Nephron (organoid): ENCODE results near the gene CNST.
"Not testable (repeated sequence)": the region's sequence is repeated elsewhere in the genome, so short reads cannot be mapped to it uniquely, and the experiment has no call there.

Experiments used
- H3K27ac Mint-ChIP-seq, 3 experiments: 2 replicates each; pipeline ENCODE4 v1.8.0; 2020; ENCODE audit warnings: mixed read lengths in 3 of 3, mild to moderate bottlenecking in 2 of 3, moderate library complexity in 1 of 3
- H3K27me3 Mint-ChIP-seq: 2 replicates; pipeline ENCODE4 v1.8.0; 2021; ENCODE audit warnings: low read depth, mild to moderate bottlenecking, moderate library complexity, mixed read lengths
- H3K36me3 Mint-ChIP-seq: 2 replicates; pipeline ENCODE4 v1.8.0; 2020; ENCODE audit warnings: low read depth, mixed read lengths
- H3K4me1 Mint-ChIP-seq: 2 replicates; pipeline ENCODE4 v1.8.0; 2020; ENCODE audit warnings: mixed read lengths
- H3K4me3 Mint-ChIP-seq, 3 experiments: 2 replicates each; pipeline ENCODE4 v1.8.0; 2020; ENCODE audit warnings: mild to moderate bottlenecking in 3 of 3, mixed read lengths in 3 of 3, moderate library complexity in 2 of 3
- H3K9me3 Mint-ChIP-seq: 2 replicates; pipeline ENCODE4 v1.8.0; 2020; ENCODE audit warnings: mixed read lengths
- TF ChIP-seq, protein P1 (sequence below), 3 experiments: fragments of 200-600 bp; sonication (generic); IDR thresholded peaks; one replicate each; pipeline ENCODE4 v1.5.0; 2021; ENCODE audit warnings: antibody characterized with exemption in 3 of 3; ENCODE audit not compliant: unreplicated experiment in 3 of 3

The CNST gene

DNA sequence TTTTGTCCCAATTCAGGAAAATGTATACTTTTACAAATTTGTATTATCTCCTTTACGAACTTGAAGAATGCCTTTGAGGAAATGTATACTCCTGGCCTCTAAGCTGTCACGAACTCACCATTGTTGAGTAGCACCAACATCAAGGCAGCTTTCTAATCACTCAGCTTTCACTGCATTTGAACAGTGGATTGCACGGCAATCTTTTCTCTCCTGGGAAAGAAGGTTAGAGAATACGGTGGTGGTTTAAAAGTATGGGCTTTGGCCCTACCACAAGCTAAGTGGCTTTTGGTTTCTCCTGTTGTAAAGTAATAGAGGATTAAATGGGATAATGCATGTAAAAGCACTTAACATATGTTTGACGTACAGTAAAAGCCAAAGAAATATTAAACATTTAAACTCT lies 57.8 kb downstream of the CNST start:
- H3K27ac Mint-ChIP-seq: no peak overlapping the region
- TF ChIP-seq, protein P1, sequence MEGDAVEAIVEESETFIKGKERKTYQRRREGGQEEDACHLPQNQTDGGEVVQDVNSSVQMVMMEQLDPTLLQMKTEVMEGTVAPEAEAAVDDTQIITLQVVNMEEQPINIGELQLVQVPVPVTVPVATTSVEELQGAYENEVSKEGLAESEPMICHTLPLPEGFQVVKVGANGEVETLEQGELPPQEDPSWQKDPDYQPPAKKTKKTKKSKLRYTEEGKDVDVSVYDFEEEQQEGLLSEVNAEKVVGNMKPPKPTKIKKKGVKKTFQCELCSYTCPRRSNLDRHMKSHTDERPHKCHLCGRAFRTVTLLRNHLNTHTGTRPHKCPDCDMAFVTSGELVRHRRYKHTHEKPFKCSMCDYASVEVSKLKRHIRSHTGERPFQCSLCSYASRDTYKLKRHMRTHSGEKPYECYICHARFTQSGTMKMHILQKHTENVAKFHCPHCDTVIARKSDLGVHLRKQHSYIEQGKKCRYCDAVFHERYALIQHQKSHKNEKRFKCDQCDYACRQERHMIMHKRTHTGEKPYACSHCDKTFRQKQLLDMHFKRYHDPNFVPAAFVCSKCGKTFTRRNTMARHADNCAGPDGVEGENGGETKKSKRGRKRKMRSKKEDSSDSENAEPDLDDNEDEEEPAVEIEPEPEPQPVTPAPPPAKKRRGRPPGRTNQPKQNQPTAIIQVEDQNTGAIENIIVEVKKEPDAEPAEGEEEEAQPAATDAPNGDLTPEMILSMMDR (IDR thresholded peaks at IDR 0.05; ENCODE audit: unreplicated experiment in 3 of 3): no peak
- no peaks in the 10 kb centered on the region for H3K4me1 Mint-ChIP-seq
- H3K9me3 Mint-ChIP-seq: no peaks in the 10 kb centered on the region
- H3K27me3 Mint-ChIP-seq: no peaks in the 10 kb centered on the region
- peaks cover 54% of the 10 kb centered on the region for H3K36me3 Mint-ChIP-seq
- no peak overlapping the region for H3K4me3 Mint-ChIP-seq

DNA sequence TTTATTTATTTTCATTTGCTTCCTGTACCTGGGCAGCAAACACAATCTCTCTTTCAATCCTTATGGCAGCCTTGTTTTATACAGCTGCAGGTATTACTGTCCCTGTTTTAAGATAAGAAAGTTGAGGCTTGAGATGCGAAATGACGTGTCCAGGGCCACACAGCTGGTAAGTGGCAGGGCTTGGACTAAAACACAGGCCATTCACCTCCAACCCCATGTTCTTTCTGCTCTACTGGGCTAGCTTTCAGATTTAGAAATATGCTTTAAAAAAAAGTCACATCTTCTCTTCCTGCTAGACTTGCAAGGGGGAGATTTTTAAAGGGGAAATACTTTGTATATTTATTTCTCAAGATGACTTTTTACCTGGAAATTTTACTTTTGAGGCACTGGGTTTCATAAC lies 62.8 kb downstream of the CNST start:
- no peaks in the 10 kb centered on the region for H3K9me3 Mint-ChIP-seq
- TF ChIP-seq, protein P1 (IDR thresholded peaks at IDR 0.05; ENCODE audit: unreplicated experiment in 3 of 3): no peak
- H3K4me3 Mint-ChIP-seq: no peak overlapping the region
- no peak overlapping the region for H3K27ac Mint-ChIP-seq
- peaks cover 50% of the 10 kb centered on the region for H3K36me3 Mint-ChIP-seq
- no peaks in the 10 kb centered on the region for H3K27me3 Mint-ChIP-seq
- H3K4me1 Mint-ChIP-seq: no peaks in the 10 kb centered on the region

DNA sequence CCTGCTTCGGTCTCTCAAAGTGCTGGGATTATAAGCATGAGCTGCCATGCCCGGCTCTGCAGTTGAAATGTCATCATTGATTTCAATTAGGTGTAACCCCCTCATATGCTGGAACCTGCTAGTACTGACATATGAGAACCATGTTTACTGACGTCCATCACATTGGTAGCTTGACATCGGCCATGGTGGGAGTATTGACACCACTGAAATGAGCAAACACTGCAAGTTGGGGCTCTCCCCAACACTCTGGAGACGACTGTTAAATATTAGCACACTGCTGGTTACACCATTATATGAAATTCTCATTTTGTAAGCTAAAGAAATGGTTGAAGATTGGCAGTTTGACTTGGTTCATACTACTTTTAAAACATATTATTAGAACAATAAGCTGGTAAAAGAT lies 63.7 kb downstream of the CNST start:
- Mint-ChIP-seq H3K9me3 (peaks cover 4% of the 10 kb centered on the region), H3K4me1 (no peaks in the 10 kb centered on the region), H3K27ac (no peak overlapping the region), H3K4me3 (no peak overlapping the region), H3K27me3 (no peaks in the 10 kb centered on the region), H3K36me3 (peaks cover 53% of the 10 kb centered on the region)
- TF ChIP-seq, protein P1 (IDR thresholded peaks at IDR 0.05; ENCODE audit: unreplicated experiment in 3 of 3): no peak

DNA sequence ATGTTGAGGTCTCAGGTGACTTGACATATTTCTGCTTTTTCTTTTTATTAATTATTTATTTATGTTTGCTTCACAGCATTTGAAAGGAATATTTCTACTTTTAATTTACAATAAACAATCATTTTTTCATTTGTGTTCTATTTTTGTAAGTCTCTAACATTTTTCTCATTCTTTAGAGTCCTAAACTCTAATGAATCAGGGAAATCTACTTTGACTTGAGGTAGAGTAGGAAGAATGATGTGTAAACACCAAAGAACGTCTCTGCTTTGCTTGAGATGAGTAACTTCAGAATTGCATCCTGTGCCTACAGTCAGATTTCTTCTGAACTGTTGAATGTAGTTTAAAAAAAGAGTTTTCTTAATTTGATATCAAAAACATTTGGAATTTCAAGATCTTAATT lies 65.2 kb downstream of the CNST start:
- no peak overlapping the region for H3K27ac Mint-ChIP-seq
- no peaks in the 10 kb centered on the region for H3K4me1 Mint-ChIP-seq
- TF ChIP-seq, protein P1 (IDR thresholded peaks at IDR 0.05; ENCODE audit: unreplicated experiment in 3 of 3): no peak
- H3K4me3 Mint-ChIP-seq: no peak overlapping the region
- H3K27me3 Mint-ChIP-seq: no peaks in the 10 kb centered on the region
- peaks cover 4% of the 10 kb centered on the region for H3K9me3 Mint-ChIP-seq
- H3K36me3 Mint-ChIP-seq: peaks cover 55% of the 10 kb centered on the region

DNA sequence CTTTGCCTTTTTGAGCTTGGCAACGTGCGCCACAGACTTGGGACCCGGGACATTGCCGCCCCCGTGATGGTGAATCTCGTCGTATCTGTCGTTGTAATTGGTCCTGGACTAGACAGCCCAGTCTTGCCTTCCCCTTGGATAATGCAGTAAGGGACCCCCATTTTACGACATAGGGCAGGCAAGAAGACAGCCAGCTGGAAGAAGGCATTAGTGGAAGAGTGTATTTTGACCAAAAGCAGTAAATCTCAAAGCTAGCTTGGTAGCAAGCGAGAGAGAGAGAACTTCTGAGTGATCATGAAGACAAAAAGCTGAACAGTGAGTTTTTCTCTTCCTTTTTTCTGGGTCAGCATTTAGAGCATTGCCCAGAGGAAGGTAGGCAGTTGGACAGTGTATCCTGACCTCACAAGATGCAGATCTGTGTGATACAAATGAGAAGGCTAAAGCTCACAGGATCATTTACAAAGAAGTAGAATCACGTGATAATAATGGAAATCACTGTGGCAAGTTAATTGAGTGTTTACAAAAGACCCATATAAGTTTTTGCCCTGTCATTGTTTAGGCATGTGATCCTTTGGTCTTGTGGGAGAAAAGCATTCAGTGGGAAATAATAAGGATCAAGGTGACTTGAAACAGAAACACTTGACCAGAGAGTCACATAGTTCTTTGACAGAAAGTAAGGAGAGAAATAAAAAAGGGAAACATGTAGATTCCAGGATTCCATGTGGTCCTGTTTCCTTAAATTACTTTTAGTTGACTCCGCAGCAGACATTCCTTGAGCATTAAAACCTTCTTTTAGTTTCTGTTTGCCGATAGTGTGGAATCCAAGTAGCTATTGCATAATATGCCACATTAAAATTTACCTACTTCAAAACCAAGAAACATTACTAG lies 66.3 kb downstream of the CNST start:
- Mint-ChIP-seq H3K4me3 (no peak overlapping the region), H3K9me3 (peaks cover 4% of the 10 kb centered on the region), H3K4me1 (no peaks in the 10 kb centered on the region), H3K27me3 (no peaks in the 10 kb centered on the region), H3K36me3 (peaks cover 45% of the 10 kb centered on the region), H3K27ac (peak overlapping the region in 2 of 3 experiments; percentile 48 to 88)
- TF ChIP-seq, protein P1 (IDR thresholded peaks at IDR 0.05; ENCODE audit: unreplicated experiment in 3 of 3): no peak

DNA sequence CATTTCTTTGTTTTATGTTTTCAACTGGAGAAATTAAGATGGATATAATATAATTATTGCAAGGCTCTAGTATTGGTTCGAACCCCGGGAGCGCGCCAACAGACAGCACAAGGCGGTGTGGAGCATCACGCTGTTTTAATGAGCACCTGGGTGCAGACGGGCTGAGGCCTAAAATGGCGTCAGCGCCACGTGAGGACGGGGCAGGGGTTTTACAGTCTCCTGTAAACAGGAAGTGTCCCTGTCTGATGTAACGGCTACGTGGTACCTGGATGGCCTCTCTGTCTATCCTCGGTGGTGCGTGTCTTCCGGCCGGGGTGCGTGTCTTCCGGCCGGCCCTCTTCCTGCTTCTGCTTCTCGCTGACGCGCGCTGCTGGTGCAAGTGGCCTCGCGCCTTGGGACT lies 68.4 kb downstream of the CNST start:
- H3K4me3 Mint-ChIP-seq, H3K27me3 Mint-ChIP-seq, H3K27ac Mint-ChIP-seq, H3K4me1 Mint-ChIP-seq, H3K9me3 Mint-ChIP-seq: not testable (repeated sequence)
- peaks cover 34% of the 10 kb centered on the region for H3K36me3 Mint-ChIP-seq
